Measurements from ENCODE around the gene NDUFB2.
A peak's percentile ranks its signal among the peaks of the same experiment; 100 is the strongest.
"Not testable (repeated sequence)": the region's sequence is repeated elsewhere in the genome, so short reads cannot be mapped to it uniquely, and the experiment has no call there.

The NDUFB2 gene

DNA sequence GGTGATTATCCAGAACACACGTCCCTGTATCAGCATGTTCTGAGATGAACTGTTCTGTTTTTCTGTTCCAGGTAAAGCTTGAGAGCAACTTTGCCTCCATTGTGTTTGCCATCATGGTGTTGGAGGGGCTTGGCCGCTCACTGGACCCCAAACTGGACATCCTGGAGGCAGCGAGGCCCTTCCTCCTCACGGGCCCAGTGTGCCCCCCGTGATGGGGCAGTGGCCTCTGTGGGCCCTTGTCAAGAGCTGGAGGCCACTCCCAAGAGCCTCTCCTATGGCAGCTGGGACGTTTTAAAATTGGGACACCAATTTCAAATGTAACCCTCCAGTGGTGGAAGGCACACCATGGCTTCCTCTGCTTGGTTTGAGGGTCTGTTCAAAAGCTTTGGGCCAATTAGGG, 1.9 kb upstream of the NDUFB2 start:
- peak in 1 of 2 experiments; percentile 1 for DNase-seq

DNA sequence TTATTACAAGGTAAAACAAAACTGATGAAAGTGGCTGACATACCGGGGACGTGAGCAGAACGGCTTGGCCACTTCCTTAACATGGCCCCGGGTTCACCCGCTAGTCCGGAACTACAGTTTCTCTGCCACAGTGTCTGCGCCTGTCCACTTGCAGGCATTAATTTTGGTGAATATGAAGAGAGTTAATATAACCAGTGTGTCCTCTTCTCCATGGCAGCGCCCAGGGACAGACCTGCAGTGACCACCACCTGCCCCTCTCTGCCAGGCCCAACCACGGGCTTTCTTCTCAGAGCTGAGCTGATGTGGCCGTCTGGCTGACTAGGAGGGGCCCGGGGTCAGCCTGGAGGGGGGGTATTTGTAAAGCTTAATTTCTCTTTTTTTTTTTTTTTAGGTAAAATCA, 1.1 kb upstream of the NDUFB2 start:
- peak in 1 of 2 experiments; percentile 14 for DNase-seq

- DNase-seq, result peak in 1 of 2 experiments; percentile 97
Measured at GRCh38 chr7:140696024-140696679, 356 bp upstream of the NDUFB2 start.

DNA sequence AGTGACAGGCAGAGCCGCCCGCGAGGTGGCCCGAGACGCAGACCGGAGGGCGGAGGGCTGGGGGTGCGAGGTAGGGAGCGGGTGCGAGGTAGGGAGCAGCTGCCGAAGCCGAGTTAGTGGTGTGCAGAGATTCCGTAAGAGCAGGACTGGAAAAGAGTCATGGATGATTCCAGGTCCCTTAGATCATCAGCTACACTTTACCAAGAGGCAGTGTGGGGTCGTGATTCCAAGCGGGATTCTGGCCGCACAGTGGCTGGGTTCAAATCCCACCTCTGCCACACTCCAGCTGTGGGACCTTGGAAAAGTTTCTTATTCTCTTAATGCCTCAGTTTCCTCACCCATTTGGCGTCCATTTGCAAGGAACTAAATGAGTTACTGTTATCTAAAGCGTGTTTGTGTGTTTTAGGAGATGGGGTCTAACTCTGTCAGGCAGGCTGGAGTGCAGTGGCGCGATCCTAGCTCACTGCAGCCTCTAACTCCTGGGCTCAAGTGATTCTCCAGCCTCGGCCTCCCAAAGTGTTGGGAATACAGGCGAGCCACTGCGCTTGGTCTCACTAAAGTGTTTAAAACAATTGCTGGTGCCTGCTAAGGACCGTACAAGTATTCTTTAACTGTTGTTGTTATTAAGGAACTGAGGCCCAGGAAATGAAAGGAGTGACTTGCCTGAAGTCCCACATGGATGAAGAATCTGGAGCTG, 1.1 kb downstream of the NDUFB2 start:
- DNase-seq, result no peak

- DNase-seq, result no peak
Measured at GRCh38 chr7:140698477-140698876, 2.0 kb downstream of the NDUFB2 start.

DNA sequence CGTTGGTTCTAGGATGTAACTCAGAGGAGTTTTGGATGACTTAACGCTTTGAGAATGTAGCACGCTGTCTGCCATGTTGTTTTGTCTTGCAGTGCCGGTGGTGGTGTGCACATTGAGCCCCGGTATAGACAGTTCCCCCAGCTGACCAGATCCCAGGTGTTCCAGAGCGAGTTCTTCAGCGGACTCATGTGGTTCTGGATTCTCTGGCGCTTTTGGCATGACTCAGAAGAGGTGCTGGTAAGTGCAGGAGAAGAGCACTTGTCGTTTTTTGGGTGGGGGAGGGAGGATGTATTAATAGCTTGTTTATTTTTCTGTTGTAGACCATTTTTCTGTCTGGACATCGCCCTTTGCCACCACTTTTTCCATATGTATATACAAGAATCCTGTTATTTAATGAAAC, 6.3 kb downstream of the NDUFB2 start:
- DNase-seq, result no peak

DNA sequence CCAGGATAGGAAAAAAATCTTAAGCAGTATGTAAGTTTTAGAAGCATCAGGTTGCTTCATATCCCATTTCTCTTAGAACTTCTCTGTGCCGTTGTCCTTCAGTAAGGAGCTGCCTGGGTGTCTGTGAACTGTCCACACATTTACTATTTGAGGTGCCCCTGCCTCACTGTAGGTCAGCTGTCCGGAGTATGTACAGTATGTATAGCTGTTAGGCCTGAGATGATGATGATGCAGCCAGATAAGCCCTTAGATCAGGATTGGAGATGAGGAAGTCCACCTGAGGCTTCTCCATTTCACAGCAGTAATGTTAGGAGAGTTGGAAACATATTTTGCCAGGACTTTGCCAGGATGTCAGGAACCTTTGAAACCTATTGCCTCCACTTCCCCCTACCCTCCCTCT, 7.7 kb downstream of the NDUFB2 start:
- DNase-seq, result no peak

GRCh38 chr7:140707132-140707531, 10.6 kb downstream of the NDUFB2 start:
- DNase-seq, result no peak

DNA sequence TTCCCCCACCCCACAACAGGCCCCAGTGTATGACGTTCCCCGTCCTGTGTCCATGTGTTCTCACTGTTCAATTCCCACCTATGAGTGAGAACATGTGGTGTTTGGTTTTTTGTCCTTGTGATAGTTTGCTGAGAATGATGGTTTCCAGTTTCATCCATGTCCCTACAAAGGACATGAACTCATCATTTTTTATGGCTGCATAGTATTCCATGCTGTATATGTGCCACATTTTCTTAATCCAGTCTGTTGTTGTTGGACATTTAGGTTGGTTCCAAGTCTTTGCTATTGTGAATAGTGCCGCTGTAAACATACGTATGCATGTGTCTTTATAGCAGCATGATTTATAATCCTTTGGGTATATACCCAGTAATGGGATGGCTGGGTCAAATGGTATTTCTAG, 12.3 kb downstream of the NDUFB2 start:
- not testable (repeated sequence) for DNase-seq

GRCh38 chr7:140712392-140712791, 15.9 kb downstream of the NDUFB2 start:
- DNase-seq, result not testable (repeated sequence)

DNA sequence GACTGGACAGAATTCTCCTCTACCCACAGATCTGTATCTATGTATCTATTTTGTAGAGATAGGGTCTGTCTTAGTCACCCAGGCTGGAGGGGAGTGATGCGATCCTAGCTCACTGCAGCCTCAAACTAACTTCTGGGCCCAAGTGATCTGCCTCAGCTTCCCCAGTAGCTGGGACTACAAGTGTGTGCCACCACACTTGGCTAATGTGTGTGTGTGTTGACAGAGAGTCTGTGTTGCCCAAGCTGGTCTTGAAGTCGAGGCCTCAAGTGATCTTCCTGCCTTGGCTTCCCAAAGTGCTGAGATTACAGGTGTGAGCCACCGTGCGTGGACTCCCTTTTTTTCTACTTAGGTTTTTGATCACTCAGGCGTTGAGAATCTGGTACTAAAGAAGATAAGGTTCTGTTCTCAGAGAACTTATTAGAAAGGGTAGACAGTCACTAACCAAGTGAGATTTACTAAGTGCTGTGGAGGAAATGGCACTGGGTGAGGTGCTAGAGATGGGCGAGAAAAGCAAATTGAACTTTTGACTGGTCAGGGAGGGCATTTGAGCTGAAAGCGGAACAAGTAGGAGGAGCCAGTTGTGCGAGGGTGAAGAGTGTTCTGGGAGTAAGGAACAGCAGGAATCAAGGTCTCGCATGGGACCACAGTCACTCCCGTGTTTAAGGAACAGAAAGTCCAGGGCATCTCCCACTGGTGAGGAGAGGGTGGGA, 18.0 kb downstream of the NDUFB2 start:
- no peak for DNase-seq

DNA sequence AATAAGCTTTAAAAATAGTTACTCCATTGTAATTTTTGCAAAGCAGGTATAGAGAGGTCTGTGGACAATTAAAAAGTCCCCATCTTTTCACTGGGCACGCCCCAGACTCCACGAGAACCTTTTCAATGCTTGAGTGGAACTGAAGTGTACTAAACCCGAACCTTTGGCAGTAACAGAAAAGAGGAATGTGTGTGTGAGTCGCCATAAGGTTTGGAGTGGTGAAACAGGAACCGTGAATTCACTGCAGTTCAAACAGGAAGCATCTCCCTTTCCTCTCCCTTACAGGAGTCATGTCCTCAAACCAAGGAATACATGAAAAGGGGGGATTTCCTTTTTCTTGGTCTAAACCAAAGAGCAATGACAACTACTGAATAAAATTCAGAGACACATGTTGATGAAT, 23.2 kb downstream of the NDUFB2 start:
- no peak for DNase-seq

DNA sequence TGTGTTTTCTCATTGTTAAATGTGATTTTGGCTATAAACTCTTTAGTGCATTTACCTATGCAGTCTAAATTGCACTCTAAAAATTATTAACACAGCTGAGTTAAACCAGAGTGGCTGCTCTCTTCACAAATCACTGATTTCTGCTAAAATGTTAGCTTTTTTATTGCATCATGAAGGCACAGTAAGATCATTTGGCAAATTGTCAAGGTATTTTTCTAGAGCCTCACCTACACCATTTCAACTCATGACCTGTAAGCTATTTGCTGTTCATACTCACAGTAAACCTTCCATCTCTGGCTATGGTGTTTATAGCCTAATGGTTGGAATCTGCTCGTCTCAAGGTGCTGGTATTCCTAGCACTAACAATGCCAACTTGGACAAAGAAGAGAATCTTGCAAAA, 25.7 kb downstream of the NDUFB2 start:
- DNase-seq, result no peak

GRCh38 chr7:140723006-140723405, 26.5 kb downstream of the NDUFB2 start:
- DNase-seq, result peak; percentile 39 to 42

- no peak for DNase-seq
Measured at GRCh38 chr7:140723574-140723973, 27.1 kb downstream of the NDUFB2 start.

GRCh38 chr7:140724706-140725105, 28.2 kb downstream of the NDUFB2 start:
- no peak for DNase-seq

DNA sequence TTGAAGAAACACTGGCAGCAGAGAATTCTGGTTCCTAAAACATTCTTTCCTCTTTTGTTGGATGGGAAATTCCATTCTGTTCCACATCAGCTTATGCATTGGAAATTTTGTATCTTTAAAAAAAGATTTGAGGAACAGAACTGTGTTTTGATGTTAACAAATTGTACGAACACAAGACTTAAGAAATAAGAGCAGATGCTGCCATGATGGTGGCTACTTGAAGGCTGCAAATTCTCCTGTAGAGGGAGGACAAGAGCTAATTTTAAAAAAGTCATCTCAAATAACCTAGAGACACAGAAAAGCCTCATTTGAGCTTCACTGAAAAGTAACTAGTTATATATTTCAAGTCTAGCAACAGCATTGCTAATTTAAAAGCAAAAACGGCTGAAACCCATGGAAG, 29.8 kb downstream of the NDUFB2 start:
- DNase-seq, result no peak

- DNase-seq, result no peak
Measured at GRCh38 chr7:140732416-140732815, 35.9 kb downstream of the NDUFB2 start.

DNA sequence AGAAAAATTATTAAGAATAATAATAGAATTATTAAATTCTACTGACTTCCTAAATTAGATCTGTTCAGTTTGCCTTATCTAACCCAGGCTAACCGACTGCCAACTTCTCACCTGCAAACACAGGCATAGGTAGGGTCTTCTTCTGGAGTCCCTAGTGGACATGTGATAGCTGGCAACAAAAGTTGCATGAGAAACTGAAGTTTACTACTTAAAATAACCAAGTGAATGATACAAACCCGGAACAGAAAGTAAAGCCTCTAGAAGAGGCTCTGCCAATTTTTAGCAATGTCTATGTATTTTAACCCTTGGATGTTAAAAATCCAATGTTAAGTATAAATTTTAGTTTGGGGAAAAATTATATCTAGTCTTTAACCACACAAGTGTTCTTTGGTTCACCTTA, 37.6 kb downstream of the NDUFB2 start:
- no peak for DNase-seq

DNA sequence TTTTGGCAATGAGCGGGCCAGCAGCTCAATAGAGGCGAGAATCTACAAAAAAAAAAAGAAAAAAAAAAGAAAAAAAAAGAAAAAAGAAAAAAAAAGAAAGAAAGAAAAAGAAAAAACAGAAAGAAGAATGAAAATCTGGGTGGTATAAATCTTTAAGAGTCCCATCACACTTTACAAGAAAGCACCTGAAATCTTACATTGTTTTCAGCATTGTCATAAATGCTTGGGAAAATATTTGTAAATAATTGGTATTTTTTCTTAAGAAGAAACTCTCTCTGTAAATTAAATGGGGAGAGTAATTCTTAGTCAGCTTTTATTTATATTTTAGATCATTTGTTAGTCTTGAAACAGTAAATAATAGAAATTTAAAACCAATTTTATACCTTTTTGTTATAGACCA, 38.2 kb downstream of the NDUFB2 start:
- DNase-seq, result no peak

GRCh38 chr7:140738280-140738679, 41.8 kb downstream of the NDUFB2 start:
- no peak for DNase-seq

DNA sequence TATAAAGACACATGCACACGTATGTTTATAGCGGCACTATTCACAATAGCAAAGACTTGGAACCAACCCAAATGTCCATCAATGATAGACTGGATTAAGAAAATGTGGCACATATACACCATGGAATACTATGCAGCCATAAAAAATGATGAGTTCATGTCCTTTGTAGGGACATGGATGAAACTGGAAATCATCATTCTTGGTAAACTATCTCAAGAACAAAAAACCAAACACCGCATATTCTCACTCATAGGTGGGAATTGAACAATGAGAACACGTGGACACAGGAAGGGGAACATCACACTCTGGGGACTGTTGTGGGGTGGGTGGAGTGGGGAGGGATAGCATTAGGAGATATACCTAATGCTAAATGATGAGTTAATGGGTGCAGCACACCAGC, 46.7 kb downstream of the NDUFB2 start:
- not testable (repeated sequence) for DNase-seq

- no peak for DNase-seq
Measured at GRCh38 chr7:140744005-140744404, 47.5 kb downstream of the NDUFB2 start.

Data from activated T-cell treated with anti-CD3 and anti-CD28 coated beads, Interleukin-2, amount 50 U/mL, for 48 hours (primary cell).